HepG2 (cell line): ENCODE measurements around the gene STARD10. TPM values are rescaled to one million over a fixed set of nuclear protein-coding genes. Genes with fewer than 3 reads are reported as not detected.
A peak's percentile ranks its signal among the peaks of the same experiment; 100 is the strongest.

Source experiments
- CCDC6 ChIP-seq: sonication (generic); formaldehyde crosslinking; IDR thresholded peaks from 2 replicates; pipeline ENCODE4 v1.8.1; 2022; ENCODE audit warnings: mild to moderate bottlenecking, missing genetic modification reagents, moderate library complexity
- EEA1 ChIP-seq: sonication (generic); formaldehyde crosslinking; IDR thresholded peaks from 2 replicates; pipeline ENCODE4 v1.5.1; 2020; ENCODE audit warnings: mild to moderate bottlenecking, missing genetic modification reagents, borderline replicate concordance
- GFI1 ChIP-seq: sonication (generic); formaldehyde crosslinking; IDR thresholded peaks from 2 replicates; pipeline ENCODE4 v1.5.0; 2020; ENCODE audit warnings: missing genetic modification reagents, mild to moderate bottlenecking, borderline replicate concordance
- GPN1 ChIP-seq: sonication (generic); formaldehyde crosslinking; IDR thresholded peaks from 2 replicates; pipeline ENCODE4 v1.5.1; 2020; ENCODE audit warnings: missing genetic modification reagents, borderline replicate concordance
- HCFC1 ChIP-seq: fragments of 150-350 bp; IDR thresholded peaks from 2 replicates; pipeline ENCODE4 v1.6.1; 2014; ENCODE audit warnings: low read depth, low read length
- HMGA1 ChIP-seq: sonication (generic); formaldehyde crosslinking; conservative IDR thresholded peaks from 2 replicates; pipeline ENCODE4 v1.4.0; 2020; ENCODE audit warnings: missing genetic modification reagents
- NFIB ChIP-seq: sonication (generic); formaldehyde crosslinking; IDR thresholded peaks from 2 replicates; pipeline ENCODE4 v1.9.0; 2021; ENCODE audit warnings: missing genetic modification reagents, mild to moderate bottlenecking, borderline replicate concordance
- NFKBIZ ChIP-seq: IDR thresholded peaks from 2 replicates; pipeline ENCODE4 v1.6.1; 2018; ENCODE audit warnings: missing genetic modification reagents, missing compliant biosample characterization
- NR2F1 ChIP-seq, 2 experiments: fragments of 450-650 bp in 1 of 2; formaldehyde crosslinking in 1 of 2; IDR thresholded peaks; 2 replicates each; pipeline versions ENCODE4 v1.5.0 to v1.6.1; 2016 to 2020; ENCODE audit warnings: mild to moderate bottlenecking in 1 of 2, missing compliant biosample characterization in 1 of 2, missing genetic modification reagents in 1 of 2, moderate library complexity in 1 of 2
- POLR2G ChIP-seq: fragments of 200-400 bp; formaldehyde crosslinking; IDR thresholded peaks from 2 replicates; pipeline ENCODE4 v1.6.1; 2018; ENCODE audit warnings: mild to moderate bottlenecking, low read depth, low read length, moderate library complexity
- PRDM10 ChIP-seq: sonication (generic); formaldehyde crosslinking; IDR thresholded peaks from 2 replicates; pipeline ENCODE4 v1.4.0; 2020; ENCODE audit warnings: low read depth, missing genetic modification reagents
- SOX6 ChIP-seq, 2 experiments: fragments of 450-650 bp in 1 of 2; sonication (generic) in 1 of 2; formaldehyde crosslinking in 1 of 2; IDR thresholded peaks; 2 replicates each; pipeline versions ENCODE4 v1.4.0 to v1.6.1; 2017 to 2020; ENCODE audit warnings: antibody characterized with exemption in 1 of 2, mild to moderate bottlenecking in 1 of 2, missing genetic modification reagents in 1 of 2
- SPEN ChIP-seq: sonication (generic); formaldehyde crosslinking; IDR thresholded peaks from 2 replicates; pipeline ENCODE4 v1.5.1; 2020; ENCODE audit warnings: low read depth, mild to moderate bottlenecking, missing genetic modification reagents
- ZMYM3 ChIP-seq: sonication (generic); formaldehyde crosslinking; IDR thresholded peaks from 2 replicates; pipeline ENCODE4 v1.5.1; 2020; ENCODE audit warnings: mild to moderate bottlenecking, missing genetic modification reagents
- ZNF224 ChIP-seq: sonication (generic); formaldehyde crosslinking; IDR thresholded peaks from 2 replicates; pipeline ENCODE4 v1.5.0; 2020; ENCODE audit warnings: mild to moderate bottlenecking, missing genetic modification reagents
- ZNF280B ChIP-seq: sonication (generic); formaldehyde crosslinking; IDR thresholded peaks from 2 replicates; pipeline ENCODE4 v1.5.0; 2020; ENCODE audit warnings: missing genetic modification reagents, mild to moderate bottlenecking, borderline replicate concordance
- ZNF547 ChIP-seq: sonication (generic); formaldehyde crosslinking; IDR thresholded peaks from 2 replicates; pipeline ENCODE4 v1.5.1; 2020; ENCODE audit warnings: mild to moderate bottlenecking, missing genetic modification reagents
- ZNF558 ChIP-seq: sonication (generic); formaldehyde crosslinking; IDR thresholded peaks from 2 replicates; pipeline ENCODE4 v1.9.0; 2022; ENCODE audit warnings: mild to moderate bottlenecking, missing genetic modification reagents, borderline replicate concordance
- ZNF660 ChIP-seq: sonication (generic); formaldehyde crosslinking; IDR thresholded peaks from 2 replicates; pipeline ENCODE4 v1.5.1; 2020; ENCODE audit warnings: mild to moderate bottlenecking, low read depth, missing genetic modification reagents, borderline replicate concordance
- ZNF772 ChIP-seq: sonication (generic); formaldehyde crosslinking; IDR thresholded peaks from 2 replicates; pipeline ENCODE4 v1.5.0; 2020; ENCODE audit warnings: mild to moderate bottlenecking, missing genetic modification reagents
- polyA plus RNA-seq, 8 experiments: library from polyadenylated mRNA; depleted of rRNA in 3 of 8; stranded (reverse) in 7 of 8; unstranded in 1 of 8; fragments of >200 nt; fragmentation: Illumina TruSeq in 4 of 8; extraction: Trizol in 4 of 8; gene quantifications; 2 replicates each; pipeline versions ENCODE4 v1.2.1 to v1.2.3, GENCODE V29; 2011 to 2016; ENCODE audit warnings: low read depth in 4 of 8, missing spikeins in 1 of 8, mixed read lengths in 1 of 8; ENCODE audit not compliant: insufficient read depth in 1 of 8
- total RNA-seq, 5 experiments: library from RNA; depleted of rRNA; stranded (reverse); fragments of >200 nt; fragmentation: Illumina TruSeq; extraction: Trizol; gene quantifications; 2 replicates each; pipeline ENCODE4 v1.2.3, GENCODE V29; 2016; ENCODE audit warnings: low read depth in 1 of 5
- TF ChIP-seq, protein P1 (sequence below): sonication (generic); formaldehyde crosslinking; IDR thresholded peaks from 2 replicates; pipeline ENCODE4 v1.8.0; 2022; ENCODE audit warnings: mild to moderate bottlenecking, missing genetic modification reagents, moderate library complexity

STARD10 gene
- total and polyA plus RNA-seq, 2 of the 13 experiments (the other 11 are each of a cell fraction or from before 2014, with no cell fraction given) = 260 to 341 TPM

DNA sequence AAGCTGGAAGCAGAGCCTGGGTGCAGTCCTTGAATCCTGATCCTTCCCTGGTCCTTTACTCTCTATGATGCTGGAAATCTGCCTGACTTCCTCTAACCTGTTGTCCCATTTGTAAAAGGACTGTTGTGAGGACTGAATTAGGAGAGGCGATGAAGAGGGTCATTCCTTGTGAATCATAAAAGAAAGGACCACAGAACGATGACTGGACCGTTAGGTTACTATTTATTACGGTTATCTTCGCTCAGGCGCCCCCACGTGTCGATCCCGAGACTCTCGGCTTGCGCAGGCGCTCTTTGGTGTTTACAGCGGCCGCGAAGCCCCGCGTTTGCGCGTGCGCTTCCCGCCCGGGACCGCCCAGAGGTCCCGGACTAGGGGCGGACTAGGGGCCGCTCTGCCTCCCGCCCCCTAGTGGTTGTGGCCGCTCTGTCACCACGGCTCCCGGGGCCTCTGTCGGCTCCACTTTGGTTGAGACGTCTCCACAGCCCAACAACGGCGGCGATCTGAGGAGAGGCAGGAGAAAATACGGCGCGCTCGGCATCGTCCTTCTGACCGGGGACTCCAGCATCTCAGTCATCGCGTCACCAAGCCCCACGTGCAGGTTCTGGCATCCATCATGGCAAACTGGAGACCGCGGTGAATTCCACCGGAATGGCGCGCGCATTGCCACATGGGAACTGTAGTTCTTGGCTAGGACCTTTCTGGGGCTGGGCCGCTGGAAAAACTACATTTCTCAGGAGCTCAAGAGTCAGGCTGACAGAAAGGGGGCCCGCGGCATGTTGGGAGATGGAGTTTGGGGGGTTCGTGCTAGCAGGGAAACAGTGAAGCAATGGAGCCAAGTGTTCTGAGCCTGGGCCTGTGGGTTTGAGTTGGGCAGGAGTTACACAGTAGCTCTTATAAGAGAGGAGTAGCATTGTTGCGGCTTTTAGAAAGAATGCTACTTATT, at the start of gene STARD10 (continued):
- TF ChIP-seq SOX6 (IDR thresholded peaks at IDR 0.05) (no peak), SOX6 (CRISPR knock-in tag; IDR thresholded peaks at IDR 0.05) (peak; percentile 53; the same call in 1 of the 2 replicates), ZNF660 (no peak), PRDM10 (peak; percentile 35; the same call in 1 of the 2 replicates), EEA1 (CRISPR knock-in tag) (no peak), ZMYM3 (CRISPR knock-in tag) (peak; percentile 85), ZNF558 (CRISPR knock-in tag) (no peak), NFIB (CRISPR knock-in tag) (no peak), ZNF547 (CRISPR knock-in tag) (peak; percentile 90), SPEN (CRISPR knock-in tag) (peak; percentile 52; the same call in 1 of the 2 replicates), ZNF280B (no peak), CCDC6 (CRISPR knock-in tag) (peak; percentile 47; the same call in 1 of the 2 replicates), HCFC1 (peak; percentile 82), NR2F1 (CRISPR knock-in tag; IDR thresholded peaks at IDR 0.05) (no peak), ZNF224 (CRISPR knock-in tag) (no peak), GFI1 (CRISPR knock-in tag) (no peak; the same call in 1 of the 2 replicates), ZNF772 (CRISPR knock-in tag) (peak; percentile 96), HMGA1 (CRISPR knock-in tag) (no peak), GPN1 (CRISPR knock-in tag) (no peak), NFKBIZ (no peak; the same call in 1 of the 2 replicates), POLR2G (peak; percentile 70)
- TF ChIP-seq, protein P1, sequence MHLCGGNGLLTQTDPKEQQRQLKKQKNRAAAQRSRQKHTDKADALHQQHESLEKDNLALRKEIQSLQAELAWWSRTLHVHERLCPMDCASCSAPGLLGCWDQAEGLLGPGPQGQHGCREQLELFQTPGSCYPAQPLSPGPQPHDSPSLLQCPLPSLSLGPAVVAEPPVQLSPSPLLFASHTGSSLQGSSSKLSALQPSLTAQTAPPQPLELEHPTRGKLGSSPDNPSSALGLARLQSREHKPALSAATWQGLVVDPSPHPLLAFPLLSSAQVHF = no peak
